Measurements from ENCODE around the gene HGFAC.

HGFAC gene

GRCh38 chr4:3494462-3494871, 52.7 kb downstream of the HGFAC start:
- WGBS, 2 experiments (ENCODE audit: insufficient coverage in 2 of 2), result 57 to 71% methylated on average over 9 to 14 of the region's 15 CpGs
- peaks cover 16% of the 10 kb centered on the region for H3K4me1 ChIP-seq (ENCODE audit: control insufficient read depth, insufficient read depth, low read length, poor library complexity, severe bottlenecking)
- no peak overlapping the region for H3K4me3 ChIP-seq (ENCODE audit: extremely low read depth, insufficient read depth, low read length, poor library complexity, severe bottlenecking)
- H3K9me3 ChIP-seq (ENCODE audit: control insufficient read depth, low read length), result no peaks in the 10 kb centered on the region
- no peak overlapping the region for H3K27ac ChIP-seq (ENCODE audit: low read depth, low read length, severe bottlenecking)
- no peaks in the 10 kb centered on the region for H3K36me3 ChIP-seq (ENCODE audit: control insufficient read depth, insufficient read depth, low read length)

GRCh38 chr4:3495204-3495975, 53.6 kb downstream of the HGFAC start:
- WGBS, 2 experiments (ENCODE audit: insufficient coverage in 2 of 2), result 94 to 95% methylated on average over 26 of the region's 28 CpGs
- Histone ChIP-seq H3K4me1 (ENCODE audit: control insufficient read depth, insufficient read depth, low read length, poor library complexity, severe bottlenecking) (peaks cover 16% of the 10 kb centered on the region), H3K4me3 (ENCODE audit: extremely low read depth, insufficient read depth, low read length, poor library complexity, severe bottlenecking) (no peak overlapping the region), H3K27ac (ENCODE audit: low read depth, low read length, severe bottlenecking) (no peak overlapping the region), H3K36me3 (ENCODE audit: control insufficient read depth, insufficient read depth, low read length) (peaks cover 4% of the 10 kb centered on the region), H3K9me3 (ENCODE audit: control insufficient read depth, low read length) (no peaks in the 10 kb centered on the region)

GRCh38 chr4:3496021-3496420, 54.3 kb downstream of the HGFAC start:
- Histone ChIP-seq H3K4me1 (ENCODE audit: control insufficient read depth, insufficient read depth, low read length, poor library complexity, severe bottlenecking) (peaks cover 16% of the 10 kb centered on the region), H3K36me3 (ENCODE audit: control insufficient read depth, insufficient read depth, low read length) (peaks cover 4% of the 10 kb centered on the region), H3K4me3 (ENCODE audit: extremely low read depth, insufficient read depth, low read length, poor library complexity, severe bottlenecking) (no peak overlapping the region), H3K27ac (ENCODE audit: low read depth, low read length, severe bottlenecking) (no peak overlapping the region), H3K9me3 (ENCODE audit: control insufficient read depth, low read length) (no peaks in the 10 kb centered on the region)
- WGBS, 2 experiments (ENCODE audit: insufficient coverage in 2 of 2), result 86 to 92% methylated on average over 10 to 14 of the region's 14 CpGs

GRCh38 chr4:3497095-3497494, 55.3 kb downstream of the HGFAC start:
- Histone ChIP-seq H3K27ac (ENCODE audit: low read depth, low read length, severe bottlenecking) (no peak overlapping the region), H3K9me3 (ENCODE audit: control insufficient read depth, low read length) (no peaks in the 10 kb centered on the region), H3K4me1 (ENCODE audit: control insufficient read depth, insufficient read depth, low read length, poor library complexity, severe bottlenecking) (peaks cover 14% of the 10 kb centered on the region), H3K4me3 (ENCODE audit: extremely low read depth, insufficient read depth, low read length, poor library complexity, severe bottlenecking) (no peak overlapping the region), H3K36me3 (ENCODE audit: control insufficient read depth, insufficient read depth, low read length) (peaks cover 6% of the 10 kb centered on the region)
- WGBS, 2 experiments (ENCODE audit: insufficient coverage in 2 of 2), result 91 to 93% methylated on average over 3 to 6 of the region's 6 CpGs

- no peak overlapping the region for H3K4me3 ChIP-seq (ENCODE audit: extremely low read depth, insufficient read depth, low read length, poor library complexity, severe bottlenecking)
- H3K9me3 ChIP-seq (ENCODE audit: control insufficient read depth, low read length), result no peaks in the 10 kb centered on the region
- H3K27ac ChIP-seq (ENCODE audit: low read depth, low read length, severe bottlenecking), result no peak overlapping the region
- peaks cover 6% of the 10 kb centered on the region for H3K36me3 ChIP-seq (ENCODE audit: control insufficient read depth, insufficient read depth, low read length)
- WGBS, 2 experiments (ENCODE audit: insufficient coverage in 2 of 2), result 83 to 92% methylated on average over 20 to 21 of the region's 24 CpGs
- peaks cover 11% of the 10 kb centered on the region for H3K4me1 ChIP-seq (ENCODE audit: control insufficient read depth, insufficient read depth, low read length, poor library complexity, severe bottlenecking)
Measured at GRCh38 chr4:3497523-3498389, 56.0 kb downstream of the HGFAC start.

- 95 to 96% methylated on average over 6 to 11 of the region's 11 CpGs for WGBS, 2 experiments (ENCODE audit: insufficient coverage in 2 of 2)
- H3K27ac ChIP-seq (ENCODE audit: low read depth, low read length, severe bottlenecking), result no peak overlapping the region
- H3K4me3 ChIP-seq (ENCODE audit: extremely low read depth, insufficient read depth, low read length, poor library complexity, severe bottlenecking), result no peak overlapping the region
- no peaks in the 10 kb centered on the region for H3K9me3 ChIP-seq (ENCODE audit: control insufficient read depth, low read length)
- H3K4me1 ChIP-seq (ENCODE audit: control insufficient read depth, insufficient read depth, low read length, poor library complexity, severe bottlenecking), result peaks cover 11% of the 10 kb centered on the region
- peaks cover 6% of the 10 kb centered on the region for H3K36me3 ChIP-seq (ENCODE audit: control insufficient read depth, insufficient read depth, low read length)
Measured at GRCh38 chr4:3498407-3498806, 56.6 kb downstream of the HGFAC start.

Measured in mesodermal cell (in vitro differentiated cells).